ENCODE measurements around the gene KLHL6. TPM values are rescaled to one million over a fixed set of nuclear protein-coding genes. Genes with fewer than 3 reads are reported as not detected.

The KLHL6 gene
- total RNA-seq, 2 donors from 2014 or later = 0.33 to 0.40 TPM

DNA sequence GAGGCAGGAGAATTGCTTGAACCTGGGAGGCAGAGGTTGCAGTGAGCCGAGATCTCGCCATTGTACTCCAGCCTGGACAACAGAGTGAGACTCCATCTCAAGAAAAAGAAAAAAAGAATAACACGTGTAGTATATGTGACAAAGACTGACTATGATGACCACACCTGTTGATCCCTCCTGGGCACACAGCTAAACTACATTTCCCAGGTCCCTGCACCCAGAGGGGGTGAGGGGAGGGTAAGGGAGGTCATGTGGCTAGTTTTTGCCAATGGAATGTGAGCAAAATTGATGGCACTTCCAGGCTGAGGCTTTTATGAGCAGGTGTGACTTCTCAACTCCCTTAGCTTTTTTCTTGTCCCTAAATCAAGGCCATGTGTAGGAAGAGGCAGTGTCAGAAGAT is 58.2 kb downstream of the KLHL6 start:
- DNase-seq = peak; percentile 60
- no peaks in the 10 kb centered on the region for H3K27me3 ChIP-seq (ENCODE audit: control insufficient read depth, insufficient read depth, low read length, poor library complexity, severe bottlenecking)
- no peaks in the 10 kb centered on the region for H3K36me3 Mint-ChIP-seq (ENCODE audit: low read depth)
- H3K36me3 ChIP-seq (ENCODE audit: control insufficient read depth, insufficient read depth, low read length) = no peaks in the 10 kb centered on the region
- H3K4me1 ChIP-seq (ENCODE audit: control insufficient read depth, insufficient read depth, low read length) = no peaks in the 10 kb centered on the region
- H3K4me3 ChIP-seq (ENCODE audit: low read length) = no peak overlapping the region
- H3K4me1 Mint-ChIP-seq = no peaks in the 10 kb centered on the region
- H3K9me3 ChIP-seq (ENCODE audit: control insufficient read depth, low read length) = no peaks in the 10 kb centered on the region
- H3K9ac ChIP-seq (ENCODE audit: extremely low read depth, low read length, poor library complexity, severe bottlenecking) = no peak overlapping the region
- 100% methylated on average over 3 of the region's 3 CpGs; no CpG with 5 or more reads in 1 of the 2 experiments for WGBS, 2 experiments (ENCODE audit: insufficient coverage in 1 of 2, insufficient read length in 1 of 2)
- H3K9me3 Mint-ChIP-seq = no peaks in the 10 kb centered on the region
- no peak overlapping the region for H3K27ac ChIP-seq (ENCODE audit: low read depth, low read length)
- TF ChIP-seq, protein P1, sequence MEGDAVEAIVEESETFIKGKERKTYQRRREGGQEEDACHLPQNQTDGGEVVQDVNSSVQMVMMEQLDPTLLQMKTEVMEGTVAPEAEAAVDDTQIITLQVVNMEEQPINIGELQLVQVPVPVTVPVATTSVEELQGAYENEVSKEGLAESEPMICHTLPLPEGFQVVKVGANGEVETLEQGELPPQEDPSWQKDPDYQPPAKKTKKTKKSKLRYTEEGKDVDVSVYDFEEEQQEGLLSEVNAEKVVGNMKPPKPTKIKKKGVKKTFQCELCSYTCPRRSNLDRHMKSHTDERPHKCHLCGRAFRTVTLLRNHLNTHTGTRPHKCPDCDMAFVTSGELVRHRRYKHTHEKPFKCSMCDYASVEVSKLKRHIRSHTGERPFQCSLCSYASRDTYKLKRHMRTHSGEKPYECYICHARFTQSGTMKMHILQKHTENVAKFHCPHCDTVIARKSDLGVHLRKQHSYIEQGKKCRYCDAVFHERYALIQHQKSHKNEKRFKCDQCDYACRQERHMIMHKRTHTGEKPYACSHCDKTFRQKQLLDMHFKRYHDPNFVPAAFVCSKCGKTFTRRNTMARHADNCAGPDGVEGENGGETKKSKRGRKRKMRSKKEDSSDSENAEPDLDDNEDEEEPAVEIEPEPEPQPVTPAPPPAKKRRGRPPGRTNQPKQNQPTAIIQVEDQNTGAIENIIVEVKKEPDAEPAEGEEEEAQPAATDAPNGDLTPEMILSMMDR (conservative IDR thresholded peaks at IDR 0.05) = no peak
- no peak overlapping the region for H3K27ac Mint-ChIP-seq
- no peaks in the 10 kb centered on the region for H3K27me3 Mint-ChIP-seq (ENCODE audit: insufficient read depth)
- no peak overlapping the region for H3K4me3 Mint-ChIP-seq

DNA sequence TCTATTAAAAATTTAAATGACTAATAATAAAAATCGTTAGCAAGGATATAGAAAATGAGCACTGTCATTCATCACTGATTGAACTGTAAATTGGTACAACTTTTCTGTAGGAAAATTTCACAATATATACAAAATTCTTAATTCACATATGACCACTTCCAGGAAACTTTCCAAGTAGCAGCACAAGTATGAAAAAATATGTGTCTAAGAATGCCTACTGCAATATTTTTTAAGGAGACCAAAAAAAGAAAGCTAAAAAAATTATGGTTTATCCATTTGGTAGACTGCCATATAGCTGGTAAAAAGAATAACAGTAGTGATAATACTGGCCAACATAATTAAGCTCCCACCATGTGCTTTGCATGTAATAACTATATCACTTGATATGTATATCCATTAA is 59.2 kb downstream of the KLHL6 start:
- no CpG with 5 or more reads among the region's 1 CpG for WGBS, 2 experiments (ENCODE audit: insufficient coverage in 1 of 2, insufficient read length in 1 of 2)
- Histone ChIP-seq H3K9ac (ENCODE audit: extremely low read depth, low read length, poor library complexity, severe bottlenecking) (no peak overlapping the region), H3K27ac (ENCODE audit: low read depth, low read length) (no peak overlapping the region), H3K27me3 (ENCODE audit: control insufficient read depth, insufficient read depth, low read length, poor library complexity, severe bottlenecking) (no peaks in the 10 kb centered on the region), H3K36me3 (ENCODE audit: control insufficient read depth, insufficient read depth, low read length) (no peaks in the 10 kb centered on the region), H3K9me3 (ENCODE audit: control insufficient read depth, low read length) (no peaks in the 10 kb centered on the region), H3K4me1 (ENCODE audit: control insufficient read depth, insufficient read depth, low read length) (no peaks in the 10 kb centered on the region), H3K4me3 (ENCODE audit: low read length) (no peak overlapping the region)
- no peaks in the 10 kb centered on the region for H3K9me3 Mint-ChIP-seq
- no peaks in the 10 kb centered on the region for H3K4me1 Mint-ChIP-seq
- DNase-seq = no peak
- no peaks in the 10 kb centered on the region for H3K36me3 Mint-ChIP-seq (ENCODE audit: low read depth)
- no peak overlapping the region for H3K4me3 Mint-ChIP-seq
- H3K27me3 Mint-ChIP-seq (ENCODE audit: insufficient read depth) = no peaks in the 10 kb centered on the region
- H3K27ac Mint-ChIP-seq = no peak overlapping the region
- TF ChIP-seq, protein P1 (conservative IDR thresholded peaks at IDR 0.05) = no peak

DNA sequence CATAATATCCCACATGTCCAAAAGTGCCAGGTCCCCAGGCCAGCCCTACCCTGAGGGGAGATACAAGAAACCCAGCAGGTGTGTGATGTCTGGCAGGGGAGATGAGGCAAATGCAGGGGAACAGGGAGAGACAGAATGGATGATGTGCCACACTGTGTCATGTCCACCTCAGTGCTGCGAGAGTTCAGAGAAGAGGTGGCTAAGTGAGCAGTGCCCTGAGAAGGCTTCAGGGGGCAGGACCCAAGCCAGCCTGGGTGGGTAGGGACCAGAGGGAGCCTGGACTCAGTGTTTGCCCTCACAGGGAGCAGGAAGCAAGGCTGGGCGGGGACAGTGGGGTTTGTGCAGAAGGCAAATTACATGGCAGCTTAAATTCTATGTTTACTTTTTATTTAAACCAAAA is 61.2 kb downstream of the KLHL6 start:
- TF ChIP-seq, protein P1 (conservative IDR thresholded peaks at IDR 0.05) = no peak
- Mint-ChIP-seq H3K9me3 (no peaks in the 10 kb centered on the region), H3K4me1 (no peaks in the 10 kb centered on the region), H3K4me3 (no peak overlapping the region), H3K27ac (no peak overlapping the region), H3K36me3 (ENCODE audit: low read depth) (no peaks in the 10 kb centered on the region), H3K27me3 (ENCODE audit: insufficient read depth) (no peaks in the 10 kb centered on the region)
- no peaks in the 10 kb centered on the region for H3K9me3 ChIP-seq (ENCODE audit: control insufficient read depth, low read length)
- no peak overlapping the region for H3K4me3 ChIP-seq (ENCODE audit: low read length)
- 94 to 100% methylated on average over 1 to 2 of the region's 2 CpGs for WGBS, 2 experiments (ENCODE audit: insufficient coverage in 1 of 2, insufficient read length in 1 of 2)
- H3K27me3 ChIP-seq (ENCODE audit: control insufficient read depth, insufficient read depth, low read length, poor library complexity, severe bottlenecking) = no peaks in the 10 kb centered on the region
- H3K4me1 ChIP-seq (ENCODE audit: control insufficient read depth, insufficient read depth, low read length) = no peaks in the 10 kb centered on the region
- DNase-seq = peak; percentile 41
- no peak overlapping the region for H3K27ac ChIP-seq (ENCODE audit: low read depth, low read length)
- H3K36me3 ChIP-seq (ENCODE audit: control insufficient read depth, insufficient read depth, low read length) = no peaks in the 10 kb centered on the region
- H3K9ac ChIP-seq (ENCODE audit: extremely low read depth, low read length, poor library complexity, severe bottlenecking) = no peak overlapping the region
